Kidney epithelial cell (primary cell): Measurements from ENCODE around the gene ASB4. TPM values are rescaled to one million over a fixed set of nuclear protein-coding genes. Genes with fewer than 3 reads are reported as not detected.

Experiments
- DNase-seq: peaks from one replicate; pipeline ENCODE4 v3.0.0-alpha.2; 2010; ENCODE audit warnings: low read depth
- H3K27me3 ChIP-seq: 2 replicates; pipeline ENCODE4 v1.6.0; 2011; ENCODE audit warnings: low read length; ENCODE audit not compliant: control insufficient read depth, insufficient read depth
- H3K36me3 ChIP-seq: 2 replicates; pipeline ENCODE4 v1.5.1; 2011; ENCODE audit warnings: low read length; ENCODE audit not compliant: control insufficient read depth, insufficient read depth
- H3K4me3 ChIP-seq: 2 replicates; pipeline ENCODE4 v1.5.1; 2011; ENCODE audit warnings: low read depth, mild to moderate bottlenecking, control low read depth, low read length
- total RNA-seq: library from RNA; depleted of rRNA; stranded (reverse); fragments of >200 nt; gene quantifications from 2 replicates; pipeline ENCODE4 v1.2.3, GENCODE V29; 2015
- TF ChIP-seq, protein P1 (sequence below): IDR thresholded peaks from 2 replicates; pipeline ENCODE4 v1.5.1; 2011; ENCODE audit warnings: mild to moderate bottlenecking, moderate library complexity, low read length, control low read depth, inconsistent platforms; ENCODE audit not compliant: insufficient read depth, poor library complexity, severe bottlenecking

ASB4 gene
- total RNA-seq, 1 donor from 2014 or later, result not detected

DNA sequence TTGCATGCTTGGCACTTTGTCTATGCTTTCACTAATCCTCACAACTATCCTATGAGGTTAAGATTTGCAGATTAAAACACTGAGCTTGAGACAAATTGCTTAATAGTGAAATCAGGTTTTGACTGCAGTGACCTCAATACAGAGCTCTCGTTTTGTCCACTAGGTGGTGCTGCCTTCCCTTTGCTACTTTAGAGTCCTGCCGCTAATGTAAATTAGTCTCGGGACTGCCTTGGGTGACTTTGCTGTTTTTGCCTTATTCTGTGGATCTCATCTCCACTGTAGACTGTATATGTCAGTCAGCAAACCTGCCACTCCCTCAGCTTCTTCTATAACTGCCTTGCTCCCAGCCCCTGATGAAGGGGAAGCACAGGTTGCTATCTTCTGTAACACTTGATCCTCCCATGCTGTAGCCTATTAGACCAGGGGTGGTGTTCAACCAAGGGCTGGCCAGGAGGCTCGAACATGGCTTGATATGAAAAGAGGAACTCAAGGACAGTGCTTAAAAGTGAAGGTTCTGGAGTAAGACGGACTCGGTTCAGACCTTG is 26.0 kb downstream of the ASB4 start:
- H3K27me3 ChIP-seq, result no peaks in the 10 kb centered on the region
- no peak for DNase-seq
- TF ChIP-seq, protein P1, sequence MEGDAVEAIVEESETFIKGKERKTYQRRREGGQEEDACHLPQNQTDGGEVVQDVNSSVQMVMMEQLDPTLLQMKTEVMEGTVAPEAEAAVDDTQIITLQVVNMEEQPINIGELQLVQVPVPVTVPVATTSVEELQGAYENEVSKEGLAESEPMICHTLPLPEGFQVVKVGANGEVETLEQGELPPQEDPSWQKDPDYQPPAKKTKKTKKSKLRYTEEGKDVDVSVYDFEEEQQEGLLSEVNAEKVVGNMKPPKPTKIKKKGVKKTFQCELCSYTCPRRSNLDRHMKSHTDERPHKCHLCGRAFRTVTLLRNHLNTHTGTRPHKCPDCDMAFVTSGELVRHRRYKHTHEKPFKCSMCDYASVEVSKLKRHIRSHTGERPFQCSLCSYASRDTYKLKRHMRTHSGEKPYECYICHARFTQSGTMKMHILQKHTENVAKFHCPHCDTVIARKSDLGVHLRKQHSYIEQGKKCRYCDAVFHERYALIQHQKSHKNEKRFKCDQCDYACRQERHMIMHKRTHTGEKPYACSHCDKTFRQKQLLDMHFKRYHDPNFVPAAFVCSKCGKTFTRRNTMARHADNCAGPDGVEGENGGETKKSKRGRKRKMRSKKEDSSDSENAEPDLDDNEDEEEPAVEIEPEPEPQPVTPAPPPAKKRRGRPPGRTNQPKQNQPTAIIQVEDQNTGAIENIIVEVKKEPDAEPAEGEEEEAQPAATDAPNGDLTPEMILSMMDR, result peak; percentile 87
- no peak overlapping the region for H3K4me3 ChIP-seq
- H3K36me3 ChIP-seq, result no peaks in the 10 kb centered on the region

DNA sequence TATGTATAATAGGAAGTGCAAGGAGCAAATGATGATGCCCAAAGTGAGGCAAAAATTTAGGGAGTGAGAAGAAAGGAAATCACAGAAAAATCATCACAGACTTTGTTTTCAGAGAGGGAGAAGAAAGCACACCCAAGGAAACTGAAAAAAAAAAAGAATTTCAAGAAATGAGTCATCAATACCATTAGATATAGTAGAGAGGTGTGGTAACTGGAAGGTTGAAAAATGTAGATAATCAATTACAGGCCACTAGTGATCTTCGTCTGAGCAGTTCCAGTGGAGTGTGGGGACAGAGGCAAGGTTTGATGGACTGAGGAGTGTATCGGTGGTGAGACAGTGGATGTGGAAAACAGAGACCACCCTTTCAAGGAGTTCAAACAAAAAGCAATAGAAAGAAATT is 31.7 kb downstream of the ASB4 start:
- H3K36me3 ChIP-seq, result no peaks in the 10 kb centered on the region
- H3K4me3 ChIP-seq, result no peak overlapping the region
- H3K27me3 ChIP-seq, result no peaks in the 10 kb centered on the region
- no peak for DNase-seq
- TF ChIP-seq, protein P1, result no peak

DNA sequence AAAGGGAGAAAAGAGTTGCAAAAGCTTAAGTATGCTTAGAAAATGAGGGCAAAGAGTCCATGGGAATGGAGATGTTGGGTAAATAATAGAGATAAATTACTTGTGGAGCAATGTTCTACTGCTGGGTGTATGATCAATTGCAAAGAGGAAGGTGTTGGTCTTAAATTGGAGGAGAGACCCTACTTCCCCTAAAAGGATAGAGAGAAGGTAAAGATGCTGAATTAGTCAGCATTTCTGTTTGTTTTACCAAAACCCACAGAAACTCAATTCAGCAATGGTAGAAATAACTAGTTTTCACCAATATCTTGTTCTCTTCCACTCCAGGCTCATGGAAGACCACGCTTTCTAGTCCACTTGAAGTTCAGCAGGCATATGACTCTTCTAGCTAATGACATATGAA is 32.1 kb downstream of the ASB4 start:
- H3K4me3 ChIP-seq, result no peak overlapping the region
- H3K36me3 ChIP-seq, result no peaks in the 10 kb centered on the region
- TF ChIP-seq, protein P1, result no peak
- DNase-seq, result no peak
- H3K27me3 ChIP-seq, result no peaks in the 10 kb centered on the region

DNA sequence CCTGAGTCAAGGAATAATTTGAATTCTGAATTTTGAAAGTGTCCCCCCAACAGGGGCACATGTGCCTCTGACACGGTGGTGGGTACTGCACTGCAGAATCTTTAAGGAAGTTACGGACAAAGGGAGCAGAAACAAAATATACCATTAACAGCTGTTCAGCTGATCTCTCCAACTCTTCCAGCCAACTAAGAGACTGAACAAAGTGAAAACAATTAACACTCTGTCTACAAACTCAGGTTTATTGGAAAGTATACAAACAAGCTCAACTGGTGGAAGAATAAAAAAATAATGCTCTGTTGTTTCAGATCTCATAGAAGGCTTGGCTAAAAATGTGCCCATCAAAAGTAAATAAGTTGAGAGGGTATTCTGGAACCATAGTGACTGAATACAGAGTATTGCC is 34.4 kb downstream of the ASB4 start:
- no peak overlapping the region for H3K4me3 ChIP-seq
- TF ChIP-seq, protein P1, result no peak
- H3K27me3 ChIP-seq, result no peaks in the 10 kb centered on the region
- no peaks in the 10 kb centered on the region for H3K36me3 ChIP-seq
- DNase-seq, result no peak

DNA sequence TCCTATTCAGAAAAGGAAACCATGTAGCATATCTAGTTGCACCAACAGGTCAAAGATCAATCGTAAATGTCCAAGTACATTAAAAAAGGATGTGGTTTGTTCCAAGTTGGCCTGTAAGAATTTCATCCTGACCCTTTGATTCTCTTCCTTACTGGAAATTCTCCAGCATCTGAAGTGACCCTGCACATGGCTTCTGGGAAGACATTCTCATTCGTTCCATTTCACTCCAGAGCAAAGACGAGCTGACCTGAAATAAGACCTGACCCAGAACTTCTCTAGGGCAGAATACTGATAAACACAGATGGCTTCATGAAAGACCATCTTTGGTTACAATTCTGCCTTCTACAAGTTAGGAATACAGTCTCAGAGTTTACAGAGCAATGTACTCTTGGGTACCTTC is 39.8 kb downstream of the ASB4 start:
- TF ChIP-seq, protein P1, result no peak
- no peak for DNase-seq
- Histone ChIP-seq H3K4me3 (no peak overlapping the region), H3K27me3 (no peaks in the 10 kb centered on the region), H3K36me3 (no peaks in the 10 kb centered on the region)

DNA sequence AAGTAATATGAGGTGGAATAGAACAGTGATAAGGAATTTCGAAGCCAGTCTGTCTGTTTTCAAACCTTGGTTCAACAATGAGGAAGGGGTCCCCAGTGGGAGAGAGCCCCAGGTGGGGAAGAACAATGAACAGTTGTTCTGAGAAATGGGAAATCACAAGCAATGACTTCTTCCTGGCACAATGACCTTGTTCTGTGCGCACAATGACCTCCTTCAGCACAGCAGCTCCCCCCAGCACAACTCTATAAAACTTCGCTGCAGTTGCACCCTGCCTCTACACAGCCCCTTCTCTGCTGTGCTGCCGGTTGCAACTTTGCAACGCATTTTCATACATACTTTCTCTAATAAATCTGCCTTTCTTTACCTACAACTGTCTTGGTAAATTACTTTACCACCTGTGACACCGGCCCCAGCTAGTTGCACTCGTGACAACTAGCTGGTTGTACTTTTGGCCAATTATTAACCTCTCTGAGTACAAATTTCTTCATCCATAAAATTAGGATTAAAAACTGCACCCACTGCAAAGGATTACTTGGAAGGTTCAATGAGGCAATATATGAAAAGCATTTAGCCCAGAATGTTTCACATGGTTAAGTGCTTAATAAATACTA is 40.5 kb downstream of the ASB4 start:
- H3K4me3 ChIP-seq, result no peak overlapping the region
- H3K27me3 ChIP-seq, result no peaks in the 10 kb centered on the region
- H3K36me3 ChIP-seq, result no peaks in the 10 kb centered on the region
- DNase-seq, result no peak
- TF ChIP-seq, protein P1, result no peak
